ENCODE data around the gene PRDM7. TPM values are rescaled to one million over a fixed set of nuclear protein-coding genes. Genes with fewer than 3 reads are reported as not detected.

PRDM7 gene
- total RNA-seq, 1 experiment from 2014 or later: not detected

DNA sequence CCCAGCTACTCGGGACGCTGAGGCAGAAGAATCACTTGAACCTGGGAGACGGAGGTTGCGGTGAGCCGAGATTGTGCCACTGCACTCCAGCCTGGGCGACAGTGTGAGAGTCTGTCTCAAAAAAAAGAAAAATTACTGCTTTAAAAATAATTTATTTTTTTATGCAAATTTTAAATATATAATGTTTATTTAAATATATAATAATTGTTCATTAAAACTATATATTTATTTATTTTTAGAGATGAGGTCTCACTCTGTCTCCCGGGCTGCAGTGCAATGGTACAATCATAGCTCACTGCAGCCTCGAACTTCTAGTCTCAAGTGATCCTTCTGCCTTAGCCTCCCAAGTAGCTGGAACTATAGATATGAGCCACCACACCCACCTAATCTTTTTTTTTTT lies 42.6 kb downstream of the PRDM7 start:
- no peak overlapping the region for H3K4me3 Mint-ChIP-seq
- ChIA-PET CTCF (interaction anchor here (1.2 to 1.8 kb wide), 4 partner anchors 8 to 125 kb away, joined by 3 to 7 read pairs (median 4); partner anchors contain the start of gene DBNDD1), POLR2A (interaction anchor here (1.1 kb wide), 1 partner anchor 9 kb away, joined by 4 read pairs; no protein-coding TSS in a partner anchor)
- H3K9me3 Mint-ChIP-seq: no peaks in the 10 kb centered on the region
- no peak for ATAC-seq
- peaks cover 9% of the 10 kb centered on the region for H3K4me1 Mint-ChIP-seq
- H3K27ac Mint-ChIP-seq: no peak overlapping the region
- no peak for DNase-seq (ENCODE audit: low spot score)
- TF ChIP-seq NFYB (CRISPR knock-in tag; conservative IDR thresholded peaks at IDR 0.05; ENCODE audit: low read depth): no peak
- TF ChIP-seq HMGA2 (CRISPR knock-in tag; IDR thresholded peaks at IDR 0.05): peak; percentile 94
- H3K27me3 Mint-ChIP-seq (ENCODE audit: low read depth): no peaks in the 10 kb centered on the region
- peaks cover 56% of the 10 kb centered on the region for H3K36me3 Mint-ChIP-seq

- Mint-ChIP-seq H3K4me1 (peaks cover 9% of the 10 kb centered on the region), H3K36me3 (peaks cover 51% of the 10 kb centered on the region), H3K9me3 (no peaks in the 10 kb centered on the region), H3K27me3 (ENCODE audit: low read depth) (no peaks in the 10 kb centered on the region), H3K27ac (no peak overlapping the region), H3K4me3 (no peak overlapping the region)
- CTCF ChIA-PET: interaction anchor here (1.0 to 1.8 kb wide), 3 partner anchors 13 to 49 kb away, joined by 3 to 7 read pairs (median 4); partner anchors contain the start of gene DBNDD1
- ATAC-seq: no peak
- POLR2A ChIA-PET: no interaction called here
- no peak for TF ChIP-seq FOXJ3 (CRISPR knock-in tag; IDR thresholded peaks at IDR 0.05; ENCODE audit: borderline replicate concordance)
- no peak for TF ChIP-seq ZNF423 (CRISPR knock-in tag; IDR thresholded peaks at IDR 0.05)
- no peak for DNase-seq (ENCODE audit: low spot score)
These were observed 43.7 kb downstream of the PRDM7 start for GRCh38 chr16:90033387-90033786.

DNA sequence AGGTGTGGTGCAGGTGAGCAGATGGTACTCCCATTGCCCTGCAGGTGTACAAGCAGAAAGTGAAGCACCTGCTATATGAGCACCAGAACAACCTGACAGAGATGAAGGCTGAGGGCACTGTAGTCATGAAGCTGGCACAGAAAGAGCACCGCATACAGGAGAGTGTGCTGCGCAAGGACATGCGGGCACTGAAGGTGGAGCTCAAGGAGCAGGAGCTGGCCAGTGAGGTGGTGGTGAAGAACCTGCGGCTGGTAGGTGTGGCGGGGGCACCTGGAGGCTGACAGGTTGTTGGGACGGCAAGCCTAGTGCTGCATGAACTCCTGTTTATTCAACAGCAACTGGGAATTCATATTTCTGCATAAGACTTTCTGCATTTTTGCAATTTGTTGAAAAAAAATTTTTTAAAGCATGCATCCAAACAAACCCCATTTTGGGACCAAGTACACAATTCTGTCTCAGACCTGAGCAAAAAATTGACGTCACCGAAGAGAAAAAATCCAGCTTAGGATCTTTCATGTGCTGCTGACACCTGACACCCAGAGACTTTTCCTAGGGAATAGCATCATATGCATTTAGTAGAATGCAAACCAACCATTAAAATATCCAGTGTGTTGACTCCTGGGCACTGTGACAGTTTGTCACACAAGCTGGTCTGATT lies 44.3 kb downstream of the PRDM7 start:
- POLR2A ChIA-PET: no interaction called here
- CTCF ChIA-PET: interaction anchor here (0.5 to 1.8 kb wide), 4 partner anchors 14 to 107 kb away, joined by 3 to 7 read pairs (median 4); partner anchors contain the start of gene DBNDD1
- Mint-ChIP-seq H3K9me3 (no peaks in the 10 kb centered on the region), H3K27me3 (ENCODE audit: low read depth) (no peaks in the 10 kb centered on the region), H3K4me3 (no peak overlapping the region), H3K27ac (no peak overlapping the region), H3K36me3 (peaks cover 51% of the 10 kb centered on the region), H3K4me1 (peaks cover 9% of the 10 kb centered on the region)
- ATAC-seq (no peak), DNase-seq (ENCODE audit: low spot score) (no peak)
- TF ChIP-seq ZNF121 (CRISPR knock-in tag; IDR thresholded peaks at IDR 0.05) (no peak), ZNF317 (CRISPR knock-in tag; IDR thresholded peaks at IDR 0.05; ENCODE audit: borderline replicate concordance, low read depth) (no peak), PRRX2 (CRISPR knock-in tag; IDR thresholded peaks at IDR 0.05) (no peak), ZSCAN18 (CRISPR knock-in tag; IDR thresholded peaks at IDR 0.05) (no peak), MAX (CRISPR knock-in tag; IDR thresholded peaks at IDR 0.05) (no peak), ATF1 (CRISPR knock-in tag; IDR thresholded peaks at IDR 0.05) (no peak), NFYB (CRISPR knock-in tag; conservative IDR thresholded peaks at IDR 0.05; ENCODE audit: low read depth) (no peak), TCF7 (CRISPR knock-in tag; IDR thresholded peaks at IDR 0.05; ENCODE audit: low read depth) (no peak), ZNF396 (CRISPR knock-in tag; IDR thresholded peaks at IDR 0.05; ENCODE audit: borderline replicate concordance) (no peak), ZNF532 (CRISPR knock-in tag; IDR thresholded peaks at IDR 0.05; ENCODE audit: borderline replicate concordance) (no peak), SMAD4 (CRISPR knock-in tag; IDR thresholded peaks at IDR 0.05) (no peak), HMGA2 (CRISPR knock-in tag; IDR thresholded peaks at IDR 0.05) (no peak), OVOL2 (CRISPR knock-in tag; IDR thresholded peaks at IDR 0.05; ENCODE audit: borderline replicate concordance) (no peak)
- TF ChIP-seq, protein P1, sequence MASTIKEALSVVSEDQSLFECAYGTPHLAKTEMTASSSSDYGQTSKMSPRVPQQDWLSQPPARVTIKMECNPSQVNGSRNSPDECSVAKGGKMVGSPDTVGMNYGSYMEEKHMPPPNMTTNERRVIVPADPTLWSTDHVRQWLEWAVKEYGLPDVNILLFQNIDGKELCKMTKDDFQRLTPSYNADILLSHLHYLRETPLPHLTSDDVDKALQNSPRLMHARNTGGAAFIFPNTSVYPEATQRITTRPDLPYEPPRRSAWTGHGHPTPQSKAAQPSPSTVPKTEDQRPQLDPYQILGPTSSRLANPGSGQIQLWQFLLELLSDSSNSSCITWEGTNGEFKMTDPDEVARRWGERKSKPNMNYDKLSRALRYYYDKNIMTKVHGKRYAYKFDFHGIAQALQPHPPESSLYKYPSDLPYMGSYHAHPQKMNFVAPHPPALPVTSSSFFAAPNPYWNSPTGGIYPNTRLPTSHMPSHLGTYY (CRISPR knock-in tag; IDR thresholded peaks at IDR 0.05): no peak
- TF ChIP-seq, protein P2, sequence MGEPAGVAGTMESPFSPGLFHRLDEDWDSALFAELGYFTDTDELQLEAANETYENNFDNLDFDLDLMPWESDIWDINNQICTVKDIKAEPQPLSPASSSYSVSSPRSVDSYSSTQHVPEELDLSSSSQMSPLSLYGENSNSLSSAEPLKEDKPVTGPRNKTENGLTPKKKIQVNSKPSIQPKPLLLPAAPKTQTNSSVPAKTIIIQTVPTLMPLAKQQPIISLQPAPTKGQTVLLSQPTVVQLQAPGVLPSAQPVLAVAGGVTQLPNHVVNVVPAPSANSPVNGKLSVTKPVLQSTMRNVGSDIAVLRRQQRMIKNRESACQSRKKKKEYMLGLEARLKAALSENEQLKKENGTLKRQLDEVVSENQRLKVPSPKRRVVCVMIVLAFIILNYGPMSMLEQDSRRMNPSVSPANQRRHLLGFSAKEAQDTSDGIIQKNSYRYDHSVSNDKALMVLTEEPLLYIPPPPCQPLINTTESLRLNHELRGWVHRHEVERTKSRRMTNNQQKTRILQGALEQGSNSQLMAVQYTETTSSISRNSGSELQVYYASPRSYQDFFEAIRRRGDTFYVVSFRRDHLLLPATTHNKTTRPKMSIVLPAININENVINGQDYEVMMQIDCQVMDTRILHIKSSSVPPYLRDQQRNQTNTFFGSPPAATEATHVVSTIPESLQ (CRISPR knock-in tag; IDR thresholded peaks at IDR 0.05): no peak

Measured in WTC11 (cell line).